Measurements from ENCODE around the gene MYO7A.

- TF ChIP-seq POLR2A (IDR thresholded peaks at IDR 0.05) (no peak), POLR2AphosphoS5 (IDR thresholded peaks at IDR 0.05) (no peak)
Measured at GRCh38 chr11:77140231-77140851, 12.3 kb downstream of the MYO7A start.
